NCI-H1694 treated with DMSO at 0.1 percent for 48 hours (cell line): ENCODE data around the gene HIRIP3.
"Not testable (repeated sequence)": the region's sequence is repeated elsewhere in the genome, so short reads cannot be mapped to it uniquely, and the experiment has no call there.

Source experiments
- DNase-seq: peaks from one replicate; lab custom pipeline; 2025; lab: John Stamatoyannopoulos, UW

HIRIP3 gene, protein sequence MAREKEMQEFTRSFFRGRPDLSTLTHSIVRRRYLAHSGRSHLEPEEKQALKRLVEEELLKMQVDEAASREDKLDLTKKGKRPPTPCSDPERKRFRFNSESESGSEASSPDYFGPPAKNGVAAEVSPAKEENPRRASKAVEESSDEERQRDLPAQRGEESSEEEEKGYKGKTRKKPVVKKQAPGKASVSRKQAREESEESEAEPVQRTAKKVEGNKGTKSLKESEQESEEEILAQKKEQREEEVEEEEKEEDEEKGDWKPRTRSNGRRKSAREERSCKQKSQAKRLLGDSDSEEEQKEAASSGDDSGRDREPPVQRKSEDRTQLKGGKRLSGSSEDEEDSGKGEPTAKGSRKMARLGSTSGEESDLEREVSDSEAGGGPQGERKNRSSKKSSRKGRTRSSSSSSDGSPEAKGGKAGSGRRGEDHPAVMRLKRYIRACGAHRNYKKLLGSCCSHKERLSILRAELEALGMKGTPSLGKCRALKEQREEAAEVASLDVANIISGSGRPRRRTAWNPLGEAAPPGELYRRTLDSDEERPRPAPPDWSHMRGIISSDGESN

DNA sequence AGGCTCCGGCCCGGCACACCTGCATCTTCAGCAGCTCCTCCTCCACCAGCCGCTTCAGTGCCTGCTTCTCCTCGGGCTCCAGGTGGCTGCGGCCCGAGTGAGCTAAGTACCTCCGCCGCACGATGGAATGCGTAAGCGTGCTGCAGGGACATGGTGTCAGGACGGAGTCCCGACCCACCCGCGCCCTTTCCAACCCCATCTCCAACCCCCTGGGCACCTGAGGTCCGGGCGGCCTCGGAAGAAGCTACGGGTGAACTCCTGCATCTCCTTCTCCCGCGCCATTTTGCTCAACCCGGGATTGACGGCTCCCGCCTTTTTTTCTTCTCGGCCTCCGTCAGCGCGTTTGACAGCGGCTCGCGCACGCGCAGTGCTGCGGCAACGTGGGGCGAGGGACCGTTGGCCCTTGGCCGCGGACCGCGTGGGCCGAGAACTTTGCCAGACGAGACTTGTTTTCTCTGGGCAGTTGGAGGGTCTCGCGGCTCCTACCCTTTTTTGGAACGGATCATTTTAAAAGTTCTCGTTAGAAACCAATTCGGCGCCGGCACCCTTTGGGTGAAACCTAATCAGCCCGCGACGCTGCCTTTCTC, at the start of gene HIRIP3:
TSS of gene HIRIP3 (minus strand) at position 294 of the 587 bp plus-strand sequence. CDS start at position 282, 12 bp downstream.
- peak; percentile 58 for DNase-seq

DNA sequence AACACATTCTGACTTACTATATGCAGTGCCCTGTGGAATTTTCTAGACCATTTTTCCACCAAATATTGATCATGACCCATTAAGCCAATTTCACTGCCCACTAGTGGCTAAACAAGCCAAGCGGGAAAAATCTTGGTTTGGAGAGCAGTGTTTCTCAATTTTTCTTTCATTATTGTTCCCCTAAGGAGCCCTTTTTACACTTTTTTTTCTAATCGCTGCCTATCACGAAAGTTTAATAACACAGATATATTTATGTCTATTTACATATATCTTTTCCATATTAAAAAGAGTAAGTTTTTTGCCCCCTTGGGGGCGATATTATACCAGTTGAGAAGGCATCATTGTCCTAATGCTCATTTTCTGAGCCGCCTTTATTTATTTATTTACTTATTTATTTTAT, 46.4 kb upstream of the HIRIP3 start:
- peak; percentile 10 for DNase-seq

DNA sequence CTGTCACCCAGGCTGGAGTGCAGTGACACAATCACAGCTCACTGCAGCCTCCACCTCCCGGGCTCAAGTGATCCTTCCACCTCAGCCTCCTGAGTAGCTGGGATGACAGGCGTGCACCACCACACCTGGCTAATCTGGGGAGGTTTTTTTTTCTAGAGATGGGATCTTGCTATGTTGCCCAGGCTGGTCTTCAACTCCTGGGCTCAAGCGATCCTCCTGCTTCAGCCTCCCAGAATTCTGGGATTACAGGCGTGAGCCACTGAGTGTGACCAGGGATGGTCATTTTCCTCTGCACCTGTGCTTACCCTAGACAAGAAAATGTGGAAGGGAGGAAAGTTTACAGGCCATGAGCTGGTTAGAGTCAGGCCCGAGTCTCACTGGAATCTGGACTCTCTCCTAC, 45.3 kb upstream of the HIRIP3 start:
- DNase-seq = not testable (repeated sequence)

DNA sequence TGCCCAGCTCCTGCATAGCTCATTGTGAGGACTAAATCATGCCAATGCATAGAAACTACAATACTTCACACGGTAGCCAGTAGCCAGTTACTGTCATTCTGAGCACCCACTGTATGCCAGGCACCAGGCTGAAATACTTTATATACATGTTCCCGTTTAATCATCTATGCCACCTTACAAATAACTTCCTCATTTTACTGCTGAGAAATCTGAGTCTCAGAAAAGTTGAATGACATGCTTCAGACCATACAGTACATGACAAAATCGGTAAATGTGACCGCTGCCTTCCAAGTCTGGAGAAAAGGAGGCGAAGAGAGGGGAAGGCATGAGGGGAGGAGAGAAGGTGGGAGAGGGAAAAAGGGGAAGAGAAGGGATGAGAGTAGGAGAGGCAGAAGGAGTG, 44.8 kb upstream of the HIRIP3 start:
- no peak for DNase-seq

DNA sequence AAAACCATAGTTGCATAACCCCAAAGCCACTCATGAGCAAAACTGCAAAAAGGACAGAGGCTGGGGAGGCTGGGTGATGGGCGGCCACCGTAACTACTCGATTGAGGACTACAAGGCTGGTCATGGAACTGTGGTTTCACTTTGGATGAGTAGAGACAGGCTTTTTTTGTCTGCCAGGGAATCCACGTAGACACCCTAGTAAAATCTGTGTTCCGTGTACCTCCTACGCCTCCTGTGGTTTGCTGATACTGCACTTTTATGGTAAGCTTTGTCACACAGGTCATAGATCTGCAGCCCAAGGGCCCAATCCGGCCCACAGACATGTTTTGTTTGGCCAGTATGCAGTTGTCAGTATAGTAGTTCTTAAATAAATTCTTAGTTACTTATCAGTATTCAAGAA, 37.9 kb upstream of the HIRIP3 start:
- DNase-seq = no peak

DNA sequence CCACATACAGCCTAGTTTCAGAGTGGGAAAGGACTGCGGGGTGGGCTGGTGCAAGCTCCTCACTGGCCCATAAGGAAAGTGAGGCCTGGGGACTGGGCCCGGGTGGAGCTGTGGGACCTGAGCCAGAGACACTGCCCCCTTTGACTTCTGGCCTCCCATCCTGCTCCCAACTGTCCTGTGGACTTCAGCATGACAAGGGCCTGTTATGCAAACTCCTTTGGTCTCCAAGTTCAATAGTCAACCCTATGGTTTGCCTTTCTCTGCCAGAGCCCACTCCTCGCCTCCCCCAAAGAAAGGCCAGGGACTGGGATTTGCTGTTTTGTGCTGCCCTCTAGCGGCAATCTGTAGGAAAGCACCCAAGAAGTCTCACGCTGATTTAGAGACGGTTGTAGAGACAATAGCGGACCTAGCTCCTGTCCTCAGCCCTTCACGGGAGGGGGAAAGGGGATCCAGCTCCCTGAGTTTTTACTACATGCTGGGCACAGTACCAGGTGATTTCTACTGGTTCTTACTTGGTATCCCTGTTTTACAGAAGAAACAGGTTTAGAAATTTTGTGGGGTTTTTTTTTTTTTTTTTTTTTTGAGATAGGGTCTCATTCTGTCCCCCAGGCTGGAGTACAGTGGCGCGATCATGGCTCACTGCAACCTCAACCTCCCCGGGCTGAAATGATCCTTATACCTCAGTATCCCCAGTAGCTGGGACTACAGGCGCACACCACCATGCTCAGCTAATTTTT, 36.8 kb upstream of the HIRIP3 start:
- peak; percentile 70 for DNase-seq

DNA sequence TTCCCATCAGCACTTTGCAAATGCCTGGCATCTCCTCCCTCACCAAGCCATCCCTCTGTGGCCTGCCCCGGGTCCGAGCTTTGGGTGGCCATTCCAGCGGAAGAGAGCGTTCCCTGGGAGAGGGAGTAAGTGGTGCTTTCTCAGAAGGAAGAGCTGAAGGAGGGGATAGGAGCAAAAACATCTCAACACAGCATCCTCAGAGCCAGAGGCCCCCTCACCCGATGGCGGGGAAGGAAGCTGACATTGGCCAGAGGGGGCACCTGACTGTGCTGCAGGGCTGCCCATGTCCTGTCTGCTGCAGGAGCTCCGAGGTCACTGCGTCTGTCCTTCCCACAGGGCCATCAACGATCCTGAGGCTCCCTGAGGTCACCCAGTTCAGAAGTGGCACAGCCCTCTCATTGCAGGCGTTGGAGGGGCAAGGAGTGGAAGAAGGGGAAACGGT, 36.1 kb upstream of the HIRIP3 start:
- no peak for DNase-seq

DNA sequence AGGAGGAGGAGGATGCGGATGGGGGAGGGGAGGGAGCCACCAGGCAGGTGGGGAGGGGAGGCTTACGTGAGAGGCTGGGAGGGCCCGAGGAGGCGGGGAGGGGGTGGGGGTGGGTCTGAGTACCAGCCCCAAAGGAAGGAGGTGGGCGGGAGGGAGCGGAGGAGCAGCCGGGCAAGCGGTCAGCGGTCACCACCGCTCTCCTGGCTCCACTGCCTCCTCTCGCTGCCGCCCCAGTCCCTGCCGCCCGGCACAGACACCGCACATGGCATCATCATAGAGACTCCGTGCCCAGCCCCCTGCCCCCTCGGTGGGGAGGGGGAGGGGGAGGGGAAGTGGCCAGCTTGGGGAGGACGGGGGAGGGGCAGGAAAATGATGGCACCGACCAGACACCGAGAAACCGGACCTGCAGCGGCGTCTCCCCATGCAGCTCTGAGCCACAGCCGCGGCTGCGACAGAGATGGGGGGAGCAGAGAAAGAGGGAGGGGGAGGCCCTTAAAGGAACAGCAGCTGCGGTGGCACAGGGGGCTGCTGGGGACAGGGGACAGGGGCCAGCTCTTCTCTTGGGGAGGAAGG, 35.5 kb upstream of the HIRIP3 start, which contains the start of gene TLCD3B:
TSS of gene TLCD3B (minus strand) at position 431 of the 573 bp plus-strand sequence. CDS start 744 bp downstream, outside the sequence.
- DNase-seq = no peak

DNA sequence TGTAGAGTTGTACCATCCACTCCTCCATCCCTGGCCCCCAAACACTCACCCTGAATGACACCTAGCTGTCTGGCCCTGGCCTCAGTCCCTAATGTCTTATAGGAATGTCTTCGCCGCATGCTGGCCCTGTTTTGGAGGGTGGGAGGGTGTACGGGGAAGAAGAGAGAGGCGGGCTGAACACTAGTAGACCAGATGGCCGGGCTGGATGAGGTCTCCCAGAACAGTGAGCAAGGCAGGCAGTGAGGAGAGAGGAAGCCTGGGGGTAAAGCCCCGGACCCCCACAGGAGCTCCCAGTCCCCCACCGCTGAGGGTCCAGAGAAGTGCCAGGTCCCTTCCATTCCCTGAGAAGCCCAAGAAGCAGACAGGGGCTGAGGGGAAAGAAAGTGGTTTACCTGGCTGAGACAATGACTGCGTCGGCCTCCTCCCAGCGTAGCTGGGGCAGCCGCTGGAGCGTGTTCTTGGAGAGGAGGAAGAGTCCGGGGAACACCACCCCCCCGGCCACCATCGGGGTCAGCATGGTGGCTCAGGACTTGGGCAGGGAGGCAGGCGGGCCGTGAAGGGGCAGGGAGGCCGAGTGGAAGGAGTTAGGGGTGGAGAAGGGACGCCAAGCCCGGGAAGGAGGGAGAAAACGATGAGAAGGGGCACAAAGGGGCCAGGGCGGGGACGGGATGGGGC, 34.7 kb upstream of the HIRIP3 start:
- peak; percentile 36 for DNase-seq

DNA sequence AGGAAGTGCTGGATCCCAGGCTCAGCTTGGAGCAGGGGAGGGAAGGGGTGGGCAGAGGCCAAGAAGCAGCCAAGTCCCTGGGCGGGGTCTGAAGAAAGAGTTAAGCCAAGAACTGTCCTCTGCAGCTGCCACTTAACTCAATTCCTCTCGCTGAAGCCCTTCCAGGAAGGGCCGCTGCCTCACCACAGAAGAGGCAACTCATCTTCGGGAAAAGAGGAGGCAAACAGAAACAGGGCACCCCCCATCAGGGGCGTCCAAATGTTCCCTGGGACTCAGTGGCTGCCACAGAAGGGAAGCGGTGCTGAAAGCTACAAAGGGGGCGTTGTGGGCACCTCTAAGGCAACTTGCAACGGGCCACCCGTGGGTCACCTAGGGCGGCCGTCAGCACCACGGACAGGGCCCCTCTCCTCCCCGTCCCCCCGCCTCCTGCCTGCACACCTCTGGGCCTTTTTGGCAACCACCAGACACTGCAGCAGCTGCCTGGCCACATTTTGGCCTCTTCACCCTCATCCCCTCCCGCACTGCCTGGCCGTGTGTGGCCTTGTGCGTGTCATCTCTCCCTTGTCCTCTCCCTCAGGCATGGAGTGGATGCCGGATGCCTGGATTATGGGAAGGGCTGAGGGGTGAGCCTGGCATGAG, 33.1 kb upstream of the HIRIP3 start:
- no peak for DNase-seq

DNA sequence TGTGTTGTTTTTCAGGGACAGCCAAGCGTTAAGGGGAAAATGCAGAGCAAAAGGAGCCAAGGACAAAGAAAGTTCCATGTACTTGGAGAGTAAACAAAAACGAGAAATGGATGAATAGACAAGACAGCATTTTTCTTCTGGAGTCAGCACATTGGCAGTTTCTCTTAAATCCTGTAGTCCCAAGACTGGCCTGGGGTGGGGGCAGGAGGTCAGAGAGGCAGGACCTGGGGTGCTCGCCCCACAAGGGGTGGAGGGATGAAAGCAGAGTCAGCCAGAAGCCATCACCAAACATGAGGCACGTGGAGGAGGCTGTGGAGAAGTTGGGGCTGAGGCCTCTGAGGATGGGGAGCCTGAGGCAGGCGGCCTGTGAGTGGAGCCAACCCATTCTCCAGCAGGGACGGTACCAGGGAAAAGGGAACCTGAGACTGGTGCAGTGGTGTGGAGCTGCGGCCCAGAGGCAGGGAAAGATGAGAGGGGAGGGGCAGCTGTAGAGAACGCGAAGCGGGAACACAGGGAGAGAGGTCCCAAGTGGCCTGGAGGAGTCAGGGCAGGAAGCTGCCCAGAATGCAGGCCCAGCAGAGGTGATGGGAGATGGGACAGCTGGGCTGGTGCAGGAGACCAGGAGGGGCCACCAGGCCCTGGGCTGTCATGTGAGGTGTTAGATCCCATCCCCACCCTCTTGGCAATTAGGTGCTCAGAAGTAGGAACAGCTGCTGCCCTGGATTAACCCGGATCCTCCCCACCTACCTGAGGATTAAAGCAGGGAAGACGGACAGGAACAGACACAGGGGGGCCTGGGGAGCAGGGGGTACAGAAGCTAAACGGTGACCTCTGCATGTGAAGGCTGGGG, 32.4 kb upstream of the HIRIP3 start:
- peak; percentile 6 for DNase-seq

DNA sequence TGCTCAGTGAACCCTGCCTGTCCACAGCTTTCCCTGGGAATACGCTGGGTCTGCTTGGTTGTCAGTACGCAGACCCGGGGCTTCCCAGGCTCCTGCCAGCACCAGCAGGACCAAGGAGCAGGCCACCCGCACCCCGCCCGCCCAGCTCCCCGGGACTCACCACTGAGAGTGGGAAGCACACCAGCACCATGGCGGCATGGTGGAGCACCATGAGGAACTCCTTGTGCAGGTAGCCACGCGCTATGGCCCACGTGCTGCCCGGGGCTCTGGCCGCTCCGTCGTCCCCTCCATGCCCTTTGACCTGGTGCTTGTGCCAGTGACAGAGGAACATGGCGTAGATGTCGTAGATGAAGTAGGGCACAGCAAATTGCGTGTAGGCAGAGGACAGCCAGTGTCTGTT, 31.0 kb upstream of the HIRIP3 start:
- DNase-seq = no peak

DNA sequence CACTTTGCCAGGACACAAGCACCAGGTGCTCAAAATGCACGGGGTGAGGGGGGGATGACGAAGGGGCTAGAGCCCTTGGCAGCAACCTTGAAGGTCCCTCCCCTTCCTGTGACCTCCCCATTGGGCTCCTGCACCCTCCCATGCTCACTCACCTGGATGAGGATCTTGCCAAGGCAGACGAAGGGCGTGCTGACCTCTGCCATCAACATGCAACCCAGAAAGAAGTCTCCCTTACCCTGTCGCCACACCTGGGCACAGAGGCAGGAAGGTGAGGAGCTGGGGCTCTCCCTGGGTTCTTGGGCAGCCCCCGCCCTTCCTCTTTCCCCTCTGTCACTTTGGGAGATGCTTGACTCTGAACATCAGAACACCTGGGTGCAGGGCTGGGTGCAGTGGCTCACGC, 30.2 kb upstream of the HIRIP3 start:
- no peak for DNase-seq

DNA sequence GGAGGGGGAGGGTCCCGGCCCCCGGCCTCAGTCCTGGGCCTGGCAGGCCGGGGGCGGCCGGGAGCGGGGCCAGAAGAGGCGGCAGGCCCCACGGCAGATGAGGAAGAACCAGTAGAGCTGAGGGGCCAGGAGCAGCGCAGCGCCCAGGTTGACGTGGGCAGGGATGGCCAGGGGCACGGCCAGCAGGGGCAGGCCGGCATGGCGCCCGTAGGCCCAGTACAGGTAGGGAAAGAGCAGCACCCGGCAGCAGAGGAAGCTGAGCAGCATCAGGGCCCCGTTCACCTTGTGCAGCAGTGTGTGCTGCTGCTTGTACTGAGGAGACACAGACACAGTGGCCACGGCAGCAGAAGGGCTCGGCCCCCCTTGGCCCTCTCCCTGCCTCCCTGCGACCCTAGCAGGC, 29.7 kb upstream of the HIRIP3 start:
- no peak for DNase-seq

DNA sequence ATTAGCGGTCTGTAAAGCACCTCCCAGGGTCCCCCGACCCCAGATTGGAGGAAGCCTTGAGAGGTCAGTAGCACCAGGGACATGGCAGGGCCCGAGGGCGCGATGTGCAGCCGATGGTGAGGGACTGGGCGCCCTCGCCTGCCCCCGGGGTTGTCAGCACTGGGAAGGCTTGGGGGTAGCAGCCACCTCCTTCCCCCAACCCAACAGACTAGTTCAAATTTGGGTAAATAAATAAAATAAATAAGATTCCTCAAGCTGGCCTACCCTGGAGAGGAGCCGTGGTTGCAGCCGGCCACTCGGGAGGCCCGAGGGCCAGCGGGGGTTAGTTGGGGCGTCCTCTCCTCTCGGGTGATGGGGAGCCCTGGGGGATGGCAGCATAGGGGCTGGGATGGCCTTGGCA, 29.0 kb upstream of the HIRIP3 start:
- no peak for DNase-seq

DNA sequence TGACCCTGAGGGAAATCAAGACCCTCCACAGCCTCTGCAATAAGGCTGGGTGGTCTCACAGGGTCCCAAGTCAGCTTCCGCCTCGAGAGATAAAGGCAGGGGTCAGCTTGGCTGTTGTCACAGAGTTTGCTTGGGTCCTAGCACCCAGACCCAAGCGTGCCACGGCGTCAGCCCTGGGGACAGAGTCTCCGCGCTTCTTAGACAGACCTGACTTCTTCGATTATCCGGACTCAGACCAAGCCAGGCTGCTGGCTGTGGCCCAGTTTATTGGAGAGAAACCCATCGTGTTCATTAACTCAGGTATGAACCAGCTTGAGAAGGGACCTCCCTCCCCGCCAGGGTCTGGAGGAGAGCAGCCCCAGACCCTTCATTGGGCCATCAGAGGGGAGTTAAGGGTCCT, 28.2 kb upstream of the HIRIP3 start:
- no peak for DNase-seq

DNA sequence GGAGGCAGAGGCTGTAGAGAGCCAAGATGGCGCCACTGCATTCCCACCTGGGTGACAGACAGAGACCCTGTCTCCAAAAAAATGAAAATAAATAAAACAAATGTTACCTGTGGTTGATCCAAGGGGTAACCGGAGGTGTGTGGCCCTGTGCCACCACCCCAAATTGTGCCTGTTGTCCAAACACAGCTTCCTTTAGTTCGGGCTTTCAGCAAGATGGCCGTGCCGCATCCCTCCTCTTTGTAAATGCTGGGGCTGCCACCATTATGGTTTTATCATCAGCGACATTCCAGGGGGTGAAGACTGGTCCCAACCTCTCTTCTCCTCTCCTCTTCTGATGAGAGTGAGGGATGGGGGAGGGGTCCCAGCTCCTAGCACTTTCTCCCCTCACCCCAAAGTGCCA, 27.5 kb upstream of the HIRIP3 start, which contains the start of gene C16orf92:
TSS of gene C16orf92 (plus strand) at position 312 of the 400 bp plus-strand sequence. CDS start 143 bp downstream, outside the sequence.
- DNase-seq = no peak

DNA sequence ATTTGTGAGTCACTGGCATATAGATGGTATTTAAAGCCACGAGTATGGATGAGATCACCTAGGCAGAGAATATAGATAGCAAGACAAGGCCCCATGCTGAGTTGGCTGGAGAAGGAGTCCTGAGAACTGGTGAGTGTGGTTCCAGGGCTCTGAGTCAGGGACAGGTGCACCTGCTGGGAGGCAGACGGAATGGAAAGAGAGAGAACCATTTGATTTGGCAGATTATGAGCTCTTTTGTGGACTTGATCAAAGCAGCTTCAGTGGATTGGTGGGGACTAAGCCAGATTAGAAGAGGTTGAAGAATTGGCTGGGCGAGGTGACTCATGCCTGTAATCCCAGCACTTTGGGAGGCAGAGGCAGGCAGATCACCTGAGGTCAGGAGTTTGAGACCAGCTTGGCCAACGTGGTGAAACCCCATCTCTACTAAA, 23.3 kb upstream of the HIRIP3 start:
- DNase-seq = no peak

DNA sequence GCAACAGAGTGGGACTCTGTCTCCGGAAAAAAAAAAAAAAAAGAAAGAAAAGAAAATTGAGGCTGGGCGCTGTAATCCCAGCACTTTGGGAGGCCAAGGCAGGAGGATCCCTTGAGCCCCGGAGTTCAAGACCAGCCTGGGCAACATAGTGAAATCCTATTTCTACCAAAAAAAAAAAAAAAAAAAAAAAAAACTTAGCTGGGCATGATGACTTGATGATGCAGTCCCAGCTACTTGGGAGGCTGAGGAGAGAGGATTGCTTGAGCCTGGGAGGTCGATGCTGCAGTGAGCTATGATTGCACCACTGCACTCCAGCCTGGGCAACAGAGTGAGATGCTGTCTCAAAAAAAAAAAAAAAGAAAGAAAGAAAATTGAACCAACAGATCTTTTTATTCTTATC, 22.5 kb upstream of the HIRIP3 start:
- DNase-seq = not testable (repeated sequence)

DNA sequence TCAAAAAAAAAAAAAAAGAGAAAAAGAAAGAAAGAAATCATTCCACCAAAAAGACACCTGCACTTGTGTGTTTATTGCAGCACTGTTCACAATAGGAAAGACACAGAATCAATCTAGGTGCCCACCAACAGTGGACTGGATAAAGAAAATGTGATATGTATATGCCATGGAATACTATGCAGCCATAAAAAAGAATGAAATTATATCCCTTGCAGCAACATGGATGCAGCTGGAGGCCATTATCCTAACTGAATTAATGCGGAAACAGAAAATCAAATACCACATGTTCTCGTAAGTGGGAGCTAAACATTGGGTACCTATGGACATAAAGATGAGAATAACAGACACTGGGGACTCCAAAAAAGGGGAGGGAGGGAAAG, 21.9 kb upstream of the HIRIP3 start:
- DNase-seq = no peak
